ENCODE measurements around the gene GHRHR.

GHRHR gene

GRCh38 chr7:30963842-30964241 is at the start of gene GHRHR:
Gene GHRHR, plus strand, starts transcription at chr7:30963953. Its CDS starts 116 bp downstream, at chr7:30964069.
- no peak for DNase-seq (ENCODE audit: low spot score)

GRCh38 chr7:30914596-30914995 is 49.2 kb upstream of the GHRHR start:
- peak; percentile 62 for DNase-seq (ENCODE audit: low spot score)

DNA sequence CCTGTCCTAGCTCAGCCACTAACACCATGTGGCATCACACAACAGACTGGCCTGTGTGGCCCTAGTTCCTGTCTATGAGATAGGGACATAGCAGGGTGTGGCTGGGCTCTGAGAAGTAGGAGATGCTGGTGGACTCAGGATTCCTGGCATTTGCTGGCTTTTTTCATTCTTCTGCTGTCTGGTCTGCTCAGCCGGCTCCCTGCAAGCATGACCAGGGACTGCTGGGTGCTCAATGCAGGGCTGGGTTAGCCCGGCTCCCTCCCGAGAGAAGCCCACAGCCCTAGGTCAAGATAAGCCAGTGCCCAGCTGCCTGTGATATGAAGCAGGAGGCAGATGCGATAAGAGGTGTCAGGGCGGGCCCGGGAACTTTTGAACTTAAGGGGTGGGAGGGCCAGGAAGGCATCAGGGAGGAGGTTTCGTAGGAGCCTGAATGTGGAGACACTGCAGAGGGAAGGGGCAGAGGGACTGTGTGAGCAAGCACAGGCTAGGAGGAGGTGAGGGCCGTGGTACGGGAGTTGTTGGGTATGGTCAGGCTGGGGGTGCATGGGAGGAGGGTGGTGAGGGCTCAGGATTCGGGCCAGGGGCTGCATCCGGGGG is 48.6 kb upstream of the GHRHR start:
- no peak for DNase-seq (ENCODE audit: low spot score)

DNA sequence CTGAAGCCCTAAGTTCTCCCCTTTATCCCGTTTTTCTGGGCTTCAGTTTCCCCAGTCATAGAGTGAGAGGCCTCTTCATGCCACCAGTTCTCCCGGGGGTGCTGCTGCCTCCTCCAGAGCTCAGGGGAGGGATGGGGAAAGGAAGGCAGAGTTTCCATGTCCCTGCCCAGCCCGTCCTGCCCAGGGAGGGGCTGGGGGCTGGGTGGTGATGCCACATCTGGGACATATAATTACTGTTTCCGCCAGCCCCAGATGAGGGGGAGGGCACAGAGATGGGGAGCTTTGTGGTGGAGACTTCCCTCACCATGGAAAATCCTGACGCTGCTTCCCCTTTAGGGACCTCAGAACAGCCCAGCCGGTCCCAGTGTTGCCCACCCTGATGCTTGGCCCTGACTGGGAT is 48.0 kb upstream of the GHRHR start:
- no peak for DNase-seq (ENCODE audit: low spot score)

DNA sequence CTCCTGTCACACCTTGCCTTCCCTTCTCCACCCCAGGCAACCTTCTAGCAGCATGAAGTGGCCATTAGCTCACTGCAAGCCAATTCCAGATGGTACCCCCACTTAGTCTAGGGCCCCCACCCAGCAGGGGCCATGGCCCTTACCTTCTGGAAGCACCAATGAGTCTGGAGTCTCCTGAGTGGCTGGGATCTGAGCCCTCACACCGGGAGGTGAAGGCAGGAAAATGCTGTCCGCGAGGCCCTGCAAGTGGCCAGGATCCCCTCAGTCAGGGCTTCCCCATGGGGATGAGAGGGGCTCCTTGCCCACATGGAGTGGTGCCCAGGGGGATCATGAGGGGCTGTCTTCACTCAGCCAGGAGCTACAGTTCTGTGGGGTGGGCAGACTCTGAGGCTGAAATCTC is 47.5 kb upstream of the GHRHR start:
- DNase-seq (ENCODE audit: low spot score): no peak

DNA sequence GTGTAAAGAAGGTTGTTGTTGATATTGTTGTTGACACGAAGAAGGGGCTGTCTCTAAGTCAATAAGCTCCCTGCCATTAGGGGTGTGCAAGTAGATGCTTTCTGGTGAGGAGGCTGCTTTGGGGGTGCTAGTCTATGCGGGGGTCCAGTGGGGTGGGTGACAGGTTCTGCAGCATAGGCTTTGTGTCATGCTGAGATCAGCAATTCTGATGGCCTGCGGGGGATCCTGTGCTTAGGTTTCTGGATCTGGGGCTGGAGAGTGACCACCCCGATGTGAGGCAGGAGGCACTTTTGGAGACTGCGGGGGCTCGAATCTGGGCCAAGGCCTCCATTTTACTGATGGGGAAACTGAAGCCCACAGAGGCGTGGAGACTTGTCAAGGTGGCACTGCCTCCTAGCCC is 47.0 kb upstream of the GHRHR start:
- no peak for DNase-seq (ENCODE audit: low spot score)

- no peak for DNase-seq (ENCODE audit: low spot score)
Measured at GRCh38 chr7:30917216-30917893, 46.4 kb upstream of the GHRHR start.

GRCh38 chr7:30918676-30919075 is 45.1 kb upstream of the GHRHR start:
- DNase-seq (ENCODE audit: low spot score): no peak

DNA sequence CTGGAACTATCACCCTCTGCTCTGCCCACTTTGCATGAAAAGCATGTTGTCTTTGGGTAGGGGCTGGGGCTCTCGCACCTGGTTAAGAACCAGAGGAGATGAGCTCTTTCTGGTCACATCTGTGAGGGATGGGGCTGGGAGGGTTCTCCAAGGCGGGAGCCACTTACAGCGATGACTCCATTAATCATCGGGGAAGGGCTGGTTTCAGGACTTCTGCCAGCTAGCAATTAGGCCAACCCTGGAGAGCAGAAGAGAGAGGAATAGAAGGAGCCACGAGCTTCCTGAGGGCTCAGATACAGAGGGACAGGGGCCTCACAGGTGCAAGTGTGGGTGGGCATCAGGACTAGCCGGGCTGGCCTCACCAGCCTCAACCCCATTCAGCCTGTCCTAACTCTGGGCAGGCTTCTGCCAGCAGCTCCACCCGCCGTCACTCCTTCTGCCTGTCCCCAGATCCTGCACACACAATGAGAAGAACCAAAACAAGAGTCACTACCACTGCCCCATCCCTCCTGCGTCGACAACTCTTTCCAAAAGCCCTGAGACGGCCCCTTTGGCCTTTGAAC is 43.7 kb upstream of the GHRHR start:
- DNase-seq (ENCODE audit: low spot score): no peak

DNA sequence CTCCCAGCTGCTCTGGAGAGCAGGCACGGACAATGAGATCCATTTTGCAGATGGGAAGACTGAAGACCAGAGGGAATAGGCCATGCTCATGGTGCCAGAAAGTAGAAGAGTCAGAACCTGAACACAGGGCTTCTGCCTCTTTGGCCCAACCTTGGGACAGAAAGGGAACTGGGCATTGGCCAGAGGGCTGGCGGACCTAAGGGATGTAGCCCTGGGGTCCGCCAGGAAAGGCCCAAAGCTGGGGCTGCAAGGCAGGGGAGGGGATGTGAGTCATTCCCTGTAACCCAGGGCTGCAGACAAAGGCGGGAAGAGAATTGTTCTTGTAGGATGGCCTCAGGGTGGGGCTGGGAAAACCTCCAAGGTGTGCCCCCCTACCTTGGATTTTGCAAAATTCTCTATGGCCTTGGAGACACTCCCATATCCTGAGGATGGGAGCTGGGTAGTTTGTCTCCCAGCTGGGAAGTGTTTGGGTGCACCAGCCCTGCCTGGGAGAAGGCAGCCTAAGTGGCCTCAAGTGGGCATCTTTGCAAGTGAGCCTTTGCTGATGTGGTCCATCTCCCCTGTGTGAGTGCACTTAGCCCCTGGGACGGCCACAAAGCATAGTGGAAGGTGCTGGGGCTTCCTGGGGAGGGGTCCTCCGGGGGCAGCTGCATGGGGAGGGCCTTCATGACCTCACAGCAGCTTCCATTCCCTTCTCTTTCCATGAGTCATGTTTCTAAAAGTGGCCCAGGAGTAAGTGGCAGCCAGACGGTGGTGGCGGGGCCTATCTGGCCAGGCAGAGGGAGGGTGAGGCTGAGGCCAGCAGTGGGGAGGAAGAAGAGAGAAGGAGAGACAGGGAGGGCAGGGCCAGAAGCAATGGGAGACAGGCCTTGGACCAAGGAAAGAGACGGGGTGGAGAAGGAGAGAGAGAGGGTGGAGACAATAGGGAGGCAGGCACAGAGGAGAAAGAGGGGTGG is 42.9 kb upstream of the GHRHR start:
- no peak for DNase-seq (ENCODE audit: low spot score)

DNA sequence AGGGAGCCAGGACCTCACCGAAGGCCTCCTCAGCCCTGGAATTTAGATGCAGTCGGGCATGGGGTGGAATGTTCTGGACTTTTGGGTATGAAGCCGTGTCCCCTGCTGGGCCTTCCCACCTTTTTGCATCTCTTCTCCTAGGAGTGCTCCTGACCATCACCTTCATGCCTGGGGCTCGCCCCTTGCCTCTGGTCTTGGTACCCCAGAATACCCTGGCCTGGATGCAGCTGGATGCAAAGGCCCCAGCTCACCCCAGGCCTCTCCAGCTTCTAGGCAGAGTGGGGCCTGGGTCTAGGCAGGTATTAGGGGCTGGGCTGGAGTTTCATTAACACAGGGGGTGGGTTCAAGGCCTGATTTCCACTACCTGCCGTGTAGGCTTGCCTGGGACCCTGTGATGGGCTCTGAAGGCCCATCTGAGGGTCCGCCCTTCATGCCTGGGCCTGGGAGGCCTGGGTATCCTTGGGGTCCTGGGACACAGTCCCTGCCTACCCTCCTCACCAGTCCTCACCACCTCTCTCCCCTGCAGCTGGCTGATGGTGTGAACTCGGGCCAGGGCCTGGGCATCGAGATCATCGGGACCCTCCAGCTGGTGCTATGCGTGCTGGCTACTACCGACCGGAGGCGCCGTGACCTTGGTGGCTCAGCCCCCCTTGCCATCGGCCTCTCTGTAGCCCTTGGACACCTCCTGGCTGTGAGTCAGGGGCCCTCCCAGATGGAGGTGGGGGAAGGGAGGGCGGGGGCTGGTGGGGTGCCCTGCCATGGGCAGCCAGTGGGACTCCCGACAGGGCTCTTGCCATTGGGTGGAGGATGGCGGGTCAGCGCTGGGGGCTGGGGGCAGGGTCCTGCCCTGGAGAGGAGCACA is 42.0 kb upstream of the GHRHR start:
- no peak for DNase-seq (ENCODE audit: low spot score)

GRCh38 chr7:30922596-30922995 is 41.2 kb upstream of the GHRHR start:
- no peak for DNase-seq (ENCODE audit: low spot score)

- DNase-seq (ENCODE audit: low spot score): no peak
Measured at GRCh38 chr7:30923009-30923773, 40.6 kb upstream of the GHRHR start.

- DNase-seq (ENCODE audit: low spot score): no peak
Measured at GRCh38 chr7:30923774-30924413, 39.9 kb upstream of the GHRHR start.

- DNase-seq (ENCODE audit: low spot score): no peak
Measured at GRCh38 chr7:30924624-30925023, 39.1 kb upstream of the GHRHR start.

DNA sequence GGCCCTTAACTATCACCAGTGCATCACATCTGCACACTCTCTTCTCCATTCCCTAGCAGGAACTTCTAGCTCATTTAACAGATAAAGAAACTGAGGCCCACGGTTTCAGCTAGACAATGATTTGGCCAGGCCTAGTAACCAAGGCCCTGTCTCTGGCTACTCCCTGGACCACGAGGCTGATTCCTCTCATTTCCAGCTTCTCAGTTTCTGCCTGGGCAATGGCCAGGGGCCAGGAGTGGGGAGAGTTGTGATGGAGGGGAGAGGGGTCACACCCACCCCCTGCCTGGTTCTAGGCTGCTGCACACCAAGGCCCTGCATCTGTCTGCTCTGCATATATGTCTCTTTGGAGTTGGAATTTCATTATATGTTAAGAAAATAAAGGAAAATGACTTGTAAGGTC is 38.6 kb upstream of the GHRHR start:
- no peak for DNase-seq (ENCODE audit: low spot score)

- no peak for DNase-seq (ENCODE audit: low spot score)
Measured at GRCh38 chr7:30925913-30926312, 37.8 kb upstream of the GHRHR start.

- no peak for DNase-seq (ENCODE audit: low spot score)
Measured at GRCh38 chr7:30926313-30926712, 37.4 kb upstream of the GHRHR start.

DNA sequence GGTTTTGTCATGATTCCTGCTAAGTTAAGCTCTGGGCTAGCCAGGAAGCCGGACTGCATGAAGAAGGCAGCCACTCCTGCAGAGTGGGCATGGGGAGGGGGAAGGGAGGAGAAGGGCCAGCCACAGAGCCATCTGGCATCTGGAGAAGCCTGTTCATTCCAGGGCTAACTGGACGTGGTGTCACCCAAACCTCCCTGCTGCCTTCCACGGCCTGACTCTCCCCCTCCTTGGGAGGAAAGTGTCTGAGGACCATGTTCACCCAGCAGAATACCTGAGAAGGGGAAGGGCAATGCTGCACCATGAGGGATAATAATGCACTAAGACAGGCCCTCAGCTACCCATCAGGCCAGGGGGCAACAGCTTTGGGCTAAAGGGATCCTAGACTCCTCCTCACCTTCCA is 36.7 kb upstream of the GHRHR start:
- DNase-seq (ENCODE audit: low spot score): no peak

GRCh38 chr7:30927559-30927958 is 36.2 kb upstream of the GHRHR start:
- no peak for DNase-seq (ENCODE audit: low spot score)

All from LoVo (cell line).